ENCODE results near the gene UGGT2. TPM values are rescaled to one million over a fixed set of nuclear protein-coding genes. Genes with fewer than 3 reads are reported as not detected.

Gene UGGT2
- total and polyA plus RNA-seq, 2 donors (not counting 1 experiment from before 2014, with no cell fraction given), result 0.39 to 6.7 TPM

GRCh38 chr13:95809429-95809828, 243.8 kb downstream of the UGGT2 start:
- Histone ChIP-seq H4K20me1 (ENCODE audit: control insufficient read depth, insufficient read depth, low read length, poor library complexity, severe bottlenecking) (no peaks in the 10 kb centered on the region), H3K4me1 (ENCODE audit: control insufficient read depth in 2 of 2, insufficient read depth in 2 of 2, low read length in 2 of 2) (no peaks in the 10 kb centered on the region), H2AFZ (ENCODE audit: insufficient read depth, low read depth, low read length, poor library complexity, severe bottlenecking) (no peak overlapping the region), H3K4me2 (replicated peaks; ENCODE audit: low read depth, low read length, poor library complexity, severe bottlenecking) (no peak overlapping the region), H3K27me3 (replicated peaks in 1 of 4; ENCODE audit: control extremely low read depth in 1 of 4, control insufficient read depth in 3 of 4, insufficient read depth in 4 of 4, low read length in 3 of 4) (no peaks in the 10 kb centered on the region), H3K36me3 (replicated peaks in 1 of 2; ENCODE audit: control extremely low read depth in 1 of 2, control insufficient read depth in 1 of 2, extremely low read depth in 1 of 2, insufficient read depth in 2 of 2, low read length in 1 of 2) (no peaks in the 10 kb centered on the region), H3K9ac (ENCODE audit: low read length) (no peak overlapping the region), H3K4me3 (ENCODE audit: control extremely low read depth in 1 of 5, extremely low read depth in 1 of 5, insufficient read depth in 1 of 5, low read depth in 2 of 5, low read length in 4 of 5) (no peak overlapping the region), H3K79me2 (ENCODE audit: control insufficient read depth, insufficient read depth, low read length) (no peaks in the 10 kb centered on the region), H3K27ac (ENCODE audit: low read length in 2 of 2) (no peak overlapping the region), H3K9me3 (ENCODE audit: control extremely low read depth in 1 of 3, control insufficient read depth in 2 of 3, insufficient read depth in 1 of 3, low read length in 2 of 3) (peaks cover 0 to 19% (median 17%) of the 10 kb centered on the region in 3 donors)
- Mint-ChIP-seq H3K4me3 (no peak overlapping the region), H3K4me1 (no peaks in the 10 kb centered on the region), H3K27ac (no peak overlapping the region), H3K9me3 (ENCODE audit: insufficient read depth) (peaks cover 12% of the 10 kb centered on the region), H3K27me3 (peaks cover 2% of the 10 kb centered on the region)
- CTCF ChIA-PET, result interaction anchor here (1.2 kb wide), 1 partner anchor 24 kb away, joined by 5 read pairs; no protein-coding TSS in a partner anchor
- TF ChIP-seq, protein P1, sequence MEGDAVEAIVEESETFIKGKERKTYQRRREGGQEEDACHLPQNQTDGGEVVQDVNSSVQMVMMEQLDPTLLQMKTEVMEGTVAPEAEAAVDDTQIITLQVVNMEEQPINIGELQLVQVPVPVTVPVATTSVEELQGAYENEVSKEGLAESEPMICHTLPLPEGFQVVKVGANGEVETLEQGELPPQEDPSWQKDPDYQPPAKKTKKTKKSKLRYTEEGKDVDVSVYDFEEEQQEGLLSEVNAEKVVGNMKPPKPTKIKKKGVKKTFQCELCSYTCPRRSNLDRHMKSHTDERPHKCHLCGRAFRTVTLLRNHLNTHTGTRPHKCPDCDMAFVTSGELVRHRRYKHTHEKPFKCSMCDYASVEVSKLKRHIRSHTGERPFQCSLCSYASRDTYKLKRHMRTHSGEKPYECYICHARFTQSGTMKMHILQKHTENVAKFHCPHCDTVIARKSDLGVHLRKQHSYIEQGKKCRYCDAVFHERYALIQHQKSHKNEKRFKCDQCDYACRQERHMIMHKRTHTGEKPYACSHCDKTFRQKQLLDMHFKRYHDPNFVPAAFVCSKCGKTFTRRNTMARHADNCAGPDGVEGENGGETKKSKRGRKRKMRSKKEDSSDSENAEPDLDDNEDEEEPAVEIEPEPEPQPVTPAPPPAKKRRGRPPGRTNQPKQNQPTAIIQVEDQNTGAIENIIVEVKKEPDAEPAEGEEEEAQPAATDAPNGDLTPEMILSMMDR (IDR thresholded peaks at IDR 0.05), result no peak
- no peak for TF ChIP-seq EZH2 (IDR thresholded peaks at IDR 0.05; ENCODE audit: borderline replicate concordance, insufficient read depth, low read depth, low read length, poor library complexity, severe bottlenecking)
- POLR2A ChIA-PET, result no interaction called here
- ATAC-seq (ENCODE audit: low read depth) (no peak), DNase-seq (no peak)
- intact Hi-C loops (cut with micrococcal nuclease), result no loop called here
- 95% methylated on average over 5 of the region's 5 CpGs for WGBS (ENCODE audit: insufficient coverage)

GRCh38 chr13:95805921-95806320, 247.3 kb downstream of the UGGT2 start:
- ATAC-seq (ENCODE audit: low read depth), result no peak
- CTCF ChIA-PET, result no interaction called here

More at GRCh38 chr13:95805921-95806320, 247.3 kb downstream of the UGGT2 start:
- Mint-ChIP-seq H3K4me3 (no peak overlapping the region), H3K27ac (no peak overlapping the region), H3K9me3 (ENCODE audit: insufficient read depth) (peaks cover 6% of the 10 kb centered on the region), H3K27me3 (peaks cover 2% of the 10 kb centered on the region), H3K4me1 (no peaks in the 10 kb centered on the region)
- no peak overlapping the region for H2AFZ ChIP-seq (ENCODE audit: insufficient read depth, low read depth, low read length, poor library complexity, severe bottlenecking)
- H3K4me3 ChIP-seq (ENCODE audit: control extremely low read depth in 1 of 5, extremely low read depth in 1 of 5, insufficient read depth in 1 of 5, low read depth in 2 of 5, low read length in 4 of 5), result no peak overlapping the region
- H3K9me3 ChIP-seq (ENCODE audit: control extremely low read depth in 1 of 3, control insufficient read depth in 2 of 3, insufficient read depth in 1 of 3, low read length in 2 of 3), result peaks cover 0 to 9% (median 4%) of the 10 kb centered on the region in 3 donors
- no peaks in the 10 kb centered on the region for H3K36me3 ChIP-seq (replicated peaks in 1 of 2; ENCODE audit: control extremely low read depth in 1 of 2, control insufficient read depth in 1 of 2, extremely low read depth in 1 of 2, insufficient read depth in 2 of 2, low read length in 1 of 2)
- DNase-seq, result no peak
- intact Hi-C loops (cut with micrococcal nuclease), result no loop called here
- H3K27ac ChIP-seq (ENCODE audit: low read length in 2 of 2), result no peak overlapping the region
- POLR2A ChIA-PET, result no interaction called here
- H3K27me3 ChIP-seq (replicated peaks in 1 of 4; ENCODE audit: control extremely low read depth in 1 of 4, control insufficient read depth in 3 of 4, insufficient read depth in 4 of 4, low read length in 3 of 4), result no peaks in the 10 kb centered on the region
- H3K9ac ChIP-seq (ENCODE audit: low read length), result no peak overlapping the region
- H3K79me2 ChIP-seq (ENCODE audit: control insufficient read depth, insufficient read depth, low read length), result no peaks in the 10 kb centered on the region
- TF ChIP-seq, protein P1 (IDR thresholded peaks at IDR 0.05), result no peak
- TF ChIP-seq EZH2 (IDR thresholded peaks at IDR 0.05; ENCODE audit: borderline replicate concordance, insufficient read depth, low read depth, low read length, poor library complexity, severe bottlenecking), result no peak
- H4K20me1 ChIP-seq (ENCODE audit: control insufficient read depth, insufficient read depth, low read length, poor library complexity, severe bottlenecking), result no peaks in the 10 kb centered on the region
- H3K4me1 ChIP-seq (ENCODE audit: control insufficient read depth in 2 of 2, insufficient read depth in 2 of 2, low read length in 2 of 2), result no peaks in the 10 kb centered on the region
- H3K4me2 ChIP-seq (replicated peaks; ENCODE audit: low read depth, low read length, poor library complexity, severe bottlenecking), result no peak overlapping the region
